HG02943 (cell line): ENCODE results near the gene SORL1.
A peak's percentile ranks its signal among the peaks of the same experiment; 100 is the strongest.

Experiments
- ATAC-seq: cut with Tn5 transposase; IDR thresholded peaks from one replicate; pipeline ENCODE4 v1.9.1; 2021; ENCODE audit warnings: mild to moderate bottlenecking, low read depth, moderate library complexity; ENCODE audit not compliant: unreplicated experiment

SORL1 gene

GRCh38 chr11:121648306-121648705, 196.2 kb downstream of the SORL1 start:
- no peak for ATAC-seq

- no peak for ATAC-seq
These were observed 197.7 kb downstream of the SORL1 start for GRCh38 chr11:121649798-121650197.

GRCh38 chr11:121650351-121651256, 198.5 kb downstream of the SORL1 start:
- ATAC-seq = no peak

GRCh38 chr11:121651257-121651605, 199.1 kb downstream of the SORL1 start:
- no peak for ATAC-seq

GRCh38 chr11:121652971-121653370, 200.9 kb downstream of the SORL1 start:
- no peak for ATAC-seq

GRCh38 chr11:121654259-121654842, 202.2 kb downstream of the SORL1 start:
- ATAC-seq = no peak

- no peak for ATAC-seq
These were observed 202.9 kb downstream of the SORL1 start for GRCh38 chr11:121654843-121655536.

- ATAC-seq = peak; percentile 96
These were observed 203.6 kb downstream of the SORL1 start for GRCh38 chr11:121655537-121656327.

- no peak for ATAC-seq
These were observed 204.4 kb downstream of the SORL1 start for GRCh38 chr11:121656328-121657090.

- no peak for ATAC-seq
These were observed 205.0 kb downstream of the SORL1 start for GRCh38 chr11:121657146-121657545.

- no peak for ATAC-seq
These were observed 207.7 kb downstream of the SORL1 start for GRCh38 chr11:121659811-121660210.

GRCh38 chr11:121661880-121662486, 209.9 kb downstream of the SORL1 start:
- no peak for ATAC-seq

GRCh38 chr11:121664144-121664543, 212.0 kb downstream of the SORL1 start:
- ATAC-seq = no peak

- ATAC-seq = no peak
These were observed 213.2 kb downstream of the SORL1 start for GRCh38 chr11:121665206-121665838.

GRCh38 chr11:121667836-121668235, 215.7 kb downstream of the SORL1 start:
- no peak for ATAC-seq

- ATAC-seq = no peak
These were observed 217.3 kb downstream of the SORL1 start for GRCh38 chr11:121669422-121669821.

GRCh38 chr11:121670266-121670665, 218.2 kb downstream of the SORL1 start:
- ATAC-seq = no peak

- ATAC-seq = no peak
These were observed 218.7 kb downstream of the SORL1 start for GRCh38 chr11:121670805-121671282.
